Measurements from ENCODE around the gene CTDP1.

DNA sequence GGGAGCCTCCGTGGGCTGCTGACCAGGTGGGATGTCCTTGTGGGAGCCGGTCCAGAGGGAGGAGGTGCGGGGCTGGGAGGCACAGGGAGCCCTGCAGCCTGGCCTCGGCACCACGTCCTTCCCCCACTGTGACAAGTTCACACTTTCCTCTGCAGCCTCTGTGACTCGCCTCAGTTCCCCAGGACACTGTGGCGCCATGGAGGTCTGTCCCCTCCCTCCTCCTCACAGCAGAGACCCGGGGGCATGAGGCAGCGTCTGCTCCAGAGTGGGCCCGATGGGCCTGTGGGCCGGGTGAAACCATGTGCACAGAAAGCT is 90.9 kb downstream of the CTDP1 start:
- TF ChIP-seq, protein P1, sequence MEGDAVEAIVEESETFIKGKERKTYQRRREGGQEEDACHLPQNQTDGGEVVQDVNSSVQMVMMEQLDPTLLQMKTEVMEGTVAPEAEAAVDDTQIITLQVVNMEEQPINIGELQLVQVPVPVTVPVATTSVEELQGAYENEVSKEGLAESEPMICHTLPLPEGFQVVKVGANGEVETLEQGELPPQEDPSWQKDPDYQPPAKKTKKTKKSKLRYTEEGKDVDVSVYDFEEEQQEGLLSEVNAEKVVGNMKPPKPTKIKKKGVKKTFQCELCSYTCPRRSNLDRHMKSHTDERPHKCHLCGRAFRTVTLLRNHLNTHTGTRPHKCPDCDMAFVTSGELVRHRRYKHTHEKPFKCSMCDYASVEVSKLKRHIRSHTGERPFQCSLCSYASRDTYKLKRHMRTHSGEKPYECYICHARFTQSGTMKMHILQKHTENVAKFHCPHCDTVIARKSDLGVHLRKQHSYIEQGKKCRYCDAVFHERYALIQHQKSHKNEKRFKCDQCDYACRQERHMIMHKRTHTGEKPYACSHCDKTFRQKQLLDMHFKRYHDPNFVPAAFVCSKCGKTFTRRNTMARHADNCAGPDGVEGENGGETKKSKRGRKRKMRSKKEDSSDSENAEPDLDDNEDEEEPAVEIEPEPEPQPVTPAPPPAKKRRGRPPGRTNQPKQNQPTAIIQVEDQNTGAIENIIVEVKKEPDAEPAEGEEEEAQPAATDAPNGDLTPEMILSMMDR (IDR thresholded peaks at IDR 0.05) = no peak
- no peak for TF ChIP-seq EP300 (IDR thresholded peaks at IDR 0.05)

All from suprapubic skin (tissue), 3 donors.